Stimulated activated CD4-positive, alpha-beta T cell treated with anti-CD3 and anti-CD28 coated beads, Interleukin-1b, Interleukin-23, amount 100 ng/mL, for 1 hour (primary cell): ENCODE measurements around the gene IMMP2L.

Experiments
- DNase-seq, 2 donors: peaks; one replicate each; pipeline ENCODE4 v3.0.0-alpha.2; 2020; ENCODE audit warnings: low read depth in 2 of 2

Gene IMMP2L

GRCh38 chr7:111223802-111224253 is 338.5 kb downstream of the IMMP2L start:
- DNase-seq, result no peak

- DNase-seq, result no peak
Measured at GRCh38 chr7:111215550-111215949, 346.7 kb downstream of the IMMP2L start.

GRCh38 chr7:111212857-111213523 is 349.3 kb downstream of the IMMP2L start:
- no peak for DNase-seq

DNA sequence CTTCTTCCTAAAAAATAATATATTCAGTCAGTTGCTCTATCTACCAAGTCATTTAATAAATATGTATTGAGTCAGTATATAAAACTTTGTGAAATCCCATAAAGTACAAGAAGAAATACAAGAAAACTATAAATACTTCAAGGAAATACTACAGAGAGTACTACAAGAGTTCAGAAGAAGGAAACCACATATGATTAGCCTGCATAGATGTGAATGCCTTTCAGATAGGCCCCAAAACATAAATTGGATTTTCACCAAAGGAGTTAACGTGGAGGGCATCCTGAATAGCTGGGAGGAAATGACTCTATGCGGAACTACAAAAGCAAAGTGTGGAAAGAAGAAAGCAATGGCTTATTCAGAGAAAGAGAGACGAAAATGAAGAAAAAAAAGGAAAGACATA is 351.3 kb downstream of the IMMP2L start:
- DNase-seq, result no peak

DNA sequence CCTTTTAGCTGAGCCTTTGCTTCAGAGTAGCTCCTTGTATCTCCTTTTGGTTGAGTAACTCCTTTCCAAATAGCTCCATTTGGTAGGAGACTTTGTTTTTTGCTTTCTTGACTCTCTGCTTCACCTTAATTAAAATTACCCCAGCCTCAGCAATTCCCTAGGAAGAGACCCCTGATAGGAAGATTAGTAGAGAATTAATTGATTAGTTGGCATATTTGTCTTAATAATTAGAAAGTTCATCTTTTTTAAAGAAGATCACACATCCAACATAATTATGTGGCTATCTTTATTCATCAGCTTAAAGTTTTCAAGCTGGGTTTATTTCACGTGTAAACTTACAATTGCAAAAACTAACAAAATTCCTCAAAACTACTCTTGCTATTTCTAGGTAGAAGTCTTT is 352.2 kb downstream of the IMMP2L start:
- DNase-seq, result no peak

- no peak for DNase-seq
Measured at GRCh38 chr7:111205251-111205650, 357.0 kb downstream of the IMMP2L start.

DNA sequence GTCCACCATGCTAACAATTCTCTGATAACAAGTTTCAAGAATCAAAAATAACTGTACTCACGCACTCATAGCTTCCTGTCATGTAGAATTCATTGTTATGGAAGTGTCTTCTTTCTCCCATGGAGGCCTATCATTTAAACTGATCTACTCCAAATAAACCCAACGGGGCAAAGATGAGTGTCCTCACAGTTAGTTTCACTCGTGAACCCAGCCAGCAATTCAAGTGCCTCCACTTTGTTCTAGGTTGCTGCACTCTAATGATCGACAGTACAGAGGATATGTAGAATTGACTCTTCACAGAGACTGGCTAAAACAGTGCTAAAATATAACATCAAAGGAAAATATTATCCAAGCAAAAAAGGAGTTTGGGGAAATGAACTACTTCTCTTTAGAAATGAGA is 360.0 kb downstream of the IMMP2L start:
- no peak for DNase-seq

- DNase-seq, result no peak
Measured at GRCh38 chr7:111199643-111200042, 362.6 kb downstream of the IMMP2L start.

DNA sequence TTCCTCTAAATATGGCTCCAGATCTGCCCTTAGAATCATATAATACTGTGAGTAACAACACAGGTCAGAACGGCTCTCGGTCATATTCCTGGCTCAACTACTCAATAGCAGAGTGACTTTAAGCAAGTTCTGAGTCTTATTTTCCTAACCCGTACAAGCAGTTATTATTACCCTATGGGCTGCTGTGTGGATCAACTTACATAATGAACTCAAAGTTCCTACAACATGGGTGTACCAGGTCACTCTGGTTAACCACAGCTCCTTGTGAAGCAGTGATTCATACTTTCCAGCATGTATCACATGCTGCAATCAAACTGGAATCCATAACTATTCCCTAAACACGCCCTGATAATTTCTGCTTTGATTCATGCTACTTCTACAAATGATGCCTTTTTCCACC is 364.0 kb downstream of the IMMP2L start:
- DNase-seq, result no peak

DNA sequence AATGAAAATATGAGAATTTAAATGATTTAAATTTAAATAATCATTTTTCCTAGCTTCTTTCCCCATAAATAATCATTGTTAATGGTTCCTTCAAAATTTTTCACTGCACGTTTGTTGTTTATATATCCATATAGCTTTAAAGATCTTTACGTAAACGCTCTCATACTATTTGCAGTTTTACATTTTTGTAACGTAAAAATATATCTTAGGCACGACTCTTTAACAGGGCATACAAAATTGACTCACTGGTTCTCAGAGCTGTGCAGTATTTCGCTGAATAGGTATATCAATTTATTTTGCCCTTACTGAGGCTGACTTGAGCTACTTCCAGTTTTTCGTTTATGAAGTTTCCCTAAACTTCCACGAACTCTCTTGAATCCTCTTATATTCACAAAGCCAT is 365.6 kb downstream of the IMMP2L start:
- DNase-seq, result no peak

GRCh38 chr7:111192614-111193413 is 369.5 kb downstream of the IMMP2L start:
- no peak for DNase-seq

- no peak for DNase-seq
Measured at GRCh38 chr7:111190804-111191203, 371.5 kb downstream of the IMMP2L start.

GRCh38 chr7:111184987-111185386 is 377.3 kb downstream of the IMMP2L start:
- DNase-seq, result no peak

- DNase-seq, result no peak
Measured at GRCh38 chr7:111183321-111183720, 379.0 kb downstream of the IMMP2L start.

- no peak for DNase-seq
Measured at GRCh38 chr7:111180338-111180737, 382.0 kb downstream of the IMMP2L start.

DNA sequence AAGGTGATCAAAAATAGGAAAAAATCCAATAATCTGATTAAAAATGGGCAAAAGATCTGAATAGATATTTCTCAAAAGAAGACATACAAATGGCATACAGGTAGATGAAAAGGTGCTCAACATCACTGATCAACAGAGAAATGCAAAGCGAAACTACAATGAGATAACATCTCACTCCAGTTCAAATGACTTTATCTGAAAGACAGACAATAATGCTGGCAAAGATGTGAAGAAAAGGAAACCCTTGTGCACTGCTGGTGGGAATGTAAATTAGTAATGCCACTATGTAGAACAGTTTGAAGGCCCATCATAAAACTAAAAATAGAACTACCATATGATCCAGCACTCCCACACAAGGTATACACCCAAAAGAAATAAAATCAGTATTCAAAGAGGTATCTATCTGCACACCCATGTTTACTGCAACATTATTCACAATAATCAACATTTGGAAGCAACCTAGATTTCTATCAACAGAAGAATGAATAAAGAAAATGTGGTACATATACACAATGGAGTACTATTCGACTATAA is 386.3 kb downstream of the IMMP2L start:
- DNase-seq, result no peak

DNA sequence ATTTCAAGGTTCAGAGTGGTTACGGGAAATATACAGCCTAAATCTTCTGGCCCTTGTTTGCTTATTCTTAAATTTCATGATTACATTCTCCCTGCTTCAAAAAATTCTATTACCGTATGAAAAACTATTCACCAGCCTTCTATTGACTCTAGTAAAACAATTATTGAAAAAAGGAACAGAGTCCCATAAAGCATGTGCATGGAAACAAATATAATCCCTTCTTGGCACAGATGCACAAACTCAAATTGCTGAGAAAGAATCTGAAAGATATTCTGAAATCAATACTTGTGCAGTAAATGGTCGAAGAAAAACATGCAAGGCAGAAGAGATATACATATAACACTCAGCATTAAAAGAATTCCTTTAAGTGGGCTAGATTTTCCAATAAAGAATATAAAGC is 387.8 kb downstream of the IMMP2L start:
- no peak for DNase-seq

DNA sequence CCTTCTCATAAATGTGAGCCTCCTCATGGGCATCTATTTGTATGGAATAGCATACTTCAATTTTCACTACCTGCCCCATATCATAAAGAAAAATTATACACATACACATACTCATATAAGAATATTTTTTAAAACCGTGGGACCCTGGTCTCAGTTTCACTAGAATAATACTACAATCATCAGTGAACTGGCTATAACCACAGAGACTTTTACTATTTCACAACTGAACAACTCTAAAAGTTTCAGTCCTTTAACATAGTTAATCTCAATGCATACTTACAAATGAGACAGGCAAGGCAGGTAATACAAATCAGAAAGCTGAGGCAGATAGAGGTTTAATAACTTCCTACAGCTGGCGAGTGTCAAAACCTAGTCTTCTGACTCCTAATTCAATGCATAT is 388.3 kb downstream of the IMMP2L start:
- DNase-seq, result no peak

DNA sequence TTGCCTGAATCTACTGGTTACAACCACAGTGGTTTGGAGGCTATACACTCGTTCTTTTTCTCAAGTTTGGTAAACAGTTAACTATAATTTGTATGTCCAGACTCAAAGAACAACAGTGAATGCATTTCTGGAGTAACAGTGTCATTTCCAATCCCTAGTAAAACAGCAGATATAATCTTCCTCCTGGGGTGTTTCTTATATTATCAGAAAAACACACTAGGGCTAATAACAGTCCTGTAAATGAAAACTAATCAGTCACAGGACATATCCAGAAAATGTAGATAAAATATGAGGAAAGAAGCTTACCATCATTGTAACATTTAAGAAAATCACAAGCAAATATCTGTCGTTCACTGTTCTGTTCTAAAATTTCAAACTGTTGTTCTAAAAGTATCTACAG is 388.8 kb downstream of the IMMP2L start:
- DNase-seq, result no peak

DNA sequence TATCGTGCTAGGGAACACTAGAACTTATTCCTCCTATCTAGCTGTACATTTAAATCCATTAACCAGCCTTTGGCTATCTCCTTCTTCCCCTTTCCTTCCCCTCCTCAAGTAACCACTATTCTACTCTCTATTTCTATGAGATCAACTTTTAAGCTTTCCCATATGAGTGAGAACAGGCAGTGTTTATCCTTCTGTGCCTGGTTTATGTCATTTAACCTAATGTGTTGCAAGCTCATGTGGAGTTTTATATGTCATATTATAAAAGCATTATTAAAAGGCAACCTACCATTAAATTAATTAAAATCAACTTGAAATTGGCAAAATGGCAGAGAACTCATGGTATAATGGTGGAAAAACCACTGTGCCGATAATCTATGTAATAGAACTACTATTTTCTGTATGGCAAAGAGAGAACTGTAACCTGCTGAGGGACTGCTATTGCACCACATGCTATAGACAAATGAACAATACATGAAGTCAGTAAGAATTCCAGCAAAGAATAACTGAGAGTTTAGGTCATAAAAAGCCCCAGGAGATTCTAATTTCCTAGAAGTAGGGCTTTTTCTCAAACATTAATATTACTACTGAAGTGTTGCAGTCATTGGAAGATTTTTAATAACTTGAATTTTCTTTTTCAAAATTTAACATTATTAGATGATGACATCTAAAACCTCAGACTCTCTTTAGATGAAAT is 389.6 kb downstream of the IMMP2L start:
- no peak for DNase-seq

- DNase-seq, result no peak
Measured at GRCh38 chr7:111168182-111168581, 394.1 kb downstream of the IMMP2L start.

- no peak for DNase-seq
Measured at GRCh38 chr7:111164442-111164841, 397.9 kb downstream of the IMMP2L start.

DNA sequence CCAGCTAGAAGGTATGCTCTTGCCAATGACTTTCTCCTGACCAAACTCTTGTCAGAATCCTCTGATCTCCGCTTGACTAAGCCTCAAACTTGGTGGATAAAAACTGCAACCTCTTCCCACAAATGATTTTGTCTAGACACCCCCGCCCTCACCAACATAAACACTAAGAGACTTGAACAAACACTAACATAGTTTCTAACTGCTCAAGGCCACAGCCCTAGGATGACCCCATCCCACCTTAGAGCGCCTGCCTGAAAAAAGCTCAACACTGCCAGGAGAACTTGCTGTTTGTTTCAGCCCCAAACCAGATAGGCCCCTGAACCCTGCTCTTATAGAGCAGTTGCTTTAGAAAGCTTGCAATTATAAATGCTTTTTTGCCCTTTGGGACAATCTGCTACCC is 399.6 kb downstream of the IMMP2L start:
- DNase-seq, result no peak
